HepG2 (cell line): ENCODE results near the gene PLGRKT. TPM values are rescaled to one million over a fixed set of nuclear protein-coding genes. Genes with fewer than 3 reads are reported as not detected.

Experiments used
- DMAP1 ChIP-seq: IDR thresholded peaks from 2 replicates; pipeline ENCODE4 v1.6.1; 2016
- ELF1 ChIP-seq: sonication (generic); formaldehyde crosslinking; IDR thresholded peaks from 2 replicates; pipeline ENCODE4 v1.4.0; 2020; ENCODE audit warnings: missing genetic modification reagents
- KLF13 ChIP-seq: sonication (generic); formaldehyde crosslinking; IDR thresholded peaks from 2 replicates; pipeline ENCODE4 v1.4.0; 2020; ENCODE audit warnings: mild to moderate bottlenecking, missing genetic modification reagents
- NFATC3 ChIP-seq: sonication (generic); formaldehyde crosslinking; IDR thresholded peaks from 2 replicates; pipeline ENCODE4 v1.5.1; 2020; ENCODE audit warnings: mild to moderate bottlenecking, missing genetic modification reagents
- RCOR2 ChIP-seq: IDR thresholded peaks from 2 replicates; pipeline ENCODE4 v1.6.1; 2016; ENCODE audit warnings: missing biosample characterization, missing genetic modification reagents
- SRY ChIP-seq: sonication (generic); formaldehyde crosslinking; IDR thresholded peaks from 2 replicates; pipeline ENCODE4 v1.8.0; 2022; ENCODE audit warnings: mild to moderate bottlenecking, missing genetic modification reagents
- TOE1 ChIP-seq: sonication (generic); formaldehyde crosslinking; IDR thresholded peaks from 2 replicates; pipeline ENCODE4 v1.4.0; 2020; ENCODE audit warnings: mild to moderate bottlenecking, missing genetic modification reagents
- ZBTB20 ChIP-seq: sonication (generic); formaldehyde crosslinking; IDR thresholded peaks from 2 replicates; pipeline ENCODE4 v1.8.1; 2023; ENCODE audit warnings: missing genetic modification reagents, low read depth, mild to moderate bottlenecking, borderline replicate concordance
- ZNF761 ChIP-seq: sonication (generic); formaldehyde crosslinking; conservative IDR thresholded peaks from 2 replicates; pipeline ENCODE4 v1.4.0; 2020; ENCODE audit warnings: mild to moderate bottlenecking, missing genetic modification reagents
- ZNF782 ChIP-seq: sonication (generic); formaldehyde crosslinking; IDR thresholded peaks from 2 replicates; pipeline ENCODE4 v1.4.0; 2020; ENCODE audit warnings: missing genetic modification reagents, mild to moderate bottlenecking, borderline replicate concordance
- polyA plus RNA-seq, 8 experiments: library from polyadenylated mRNA; depleted of rRNA in 3 of 8; stranded (reverse) in 7 of 8; unstranded in 1 of 8; fragments of >200 nt; fragmentation: Illumina TruSeq in 4 of 8; extraction: Trizol in 4 of 8; gene quantifications; 2 replicates each; pipeline versions ENCODE4 v1.2.1 to v1.2.3, GENCODE V29; 2011 to 2016; ENCODE audit warnings: low read depth in 4 of 8, missing spikeins in 1 of 8, mixed read lengths in 1 of 8; ENCODE audit not compliant: insufficient read depth in 1 of 8
- total RNA-seq, 5 experiments: library from RNA; depleted of rRNA; stranded (reverse); fragments of >200 nt; fragmentation: Illumina TruSeq; extraction: Trizol; gene quantifications; 2 replicates each; pipeline ENCODE4 v1.2.3, GENCODE V29; 2016; ENCODE audit warnings: low read depth in 1 of 5
- TF ChIP-seq, protein P1 (sequence below): sonication (generic); formaldehyde crosslinking; IDR thresholded peaks from 2 replicates; pipeline ENCODE4 v1.8.0; 2022; ENCODE audit warnings: missing genetic modification reagents, mild to moderate bottlenecking, moderate library complexity, borderline replicate concordance
- TF ChIP-seq, protein P2 (sequence below): IDR thresholded peaks from 2 replicates; pipeline ENCODE4 v1.4.0; 2020; ENCODE audit warnings: mild to moderate bottlenecking, missing genetic modification reagents
- TF ChIP-seq, protein P3 (sequence below): sonication (generic); formaldehyde crosslinking; IDR thresholded peaks from 2 replicates; pipeline ENCODE4 v1.8.1; 2023; ENCODE audit warnings: mild to moderate bottlenecking, moderate library complexity, missing genetic modification reagents
- TF ChIP-seq, protein P4 (sequence below): sonication (generic); formaldehyde crosslinking; IDR thresholded peaks from 2 replicates; pipeline ENCODE4 v1.9.0; 2021; ENCODE audit warnings: missing genetic modification reagents, mild to moderate bottlenecking, borderline replicate concordance
- TF ChIP-seq, protein P5 (sequence below): sonication (generic); formaldehyde crosslinking; IDR thresholded peaks from 2 replicates; pipeline ENCODE4 v1.8.1; 2022; ENCODE audit warnings: mild to moderate bottlenecking, missing genetic modification reagents
- TF ChIP-seq, protein P6 (sequence below): sonication (generic); formaldehyde crosslinking; IDR thresholded peaks from 2 replicates; pipeline ENCODE4 v1.5.0; 2020; ENCODE audit warnings: mild to moderate bottlenecking, missing genetic modification reagents

PLGRKT gene
- total and polyA plus RNA-seq, 2 of the 13 experiments (the other 11 are each of a cell fraction or from before 2014, with no cell fraction given): 5.0 to 15.8 TPM

DNA sequence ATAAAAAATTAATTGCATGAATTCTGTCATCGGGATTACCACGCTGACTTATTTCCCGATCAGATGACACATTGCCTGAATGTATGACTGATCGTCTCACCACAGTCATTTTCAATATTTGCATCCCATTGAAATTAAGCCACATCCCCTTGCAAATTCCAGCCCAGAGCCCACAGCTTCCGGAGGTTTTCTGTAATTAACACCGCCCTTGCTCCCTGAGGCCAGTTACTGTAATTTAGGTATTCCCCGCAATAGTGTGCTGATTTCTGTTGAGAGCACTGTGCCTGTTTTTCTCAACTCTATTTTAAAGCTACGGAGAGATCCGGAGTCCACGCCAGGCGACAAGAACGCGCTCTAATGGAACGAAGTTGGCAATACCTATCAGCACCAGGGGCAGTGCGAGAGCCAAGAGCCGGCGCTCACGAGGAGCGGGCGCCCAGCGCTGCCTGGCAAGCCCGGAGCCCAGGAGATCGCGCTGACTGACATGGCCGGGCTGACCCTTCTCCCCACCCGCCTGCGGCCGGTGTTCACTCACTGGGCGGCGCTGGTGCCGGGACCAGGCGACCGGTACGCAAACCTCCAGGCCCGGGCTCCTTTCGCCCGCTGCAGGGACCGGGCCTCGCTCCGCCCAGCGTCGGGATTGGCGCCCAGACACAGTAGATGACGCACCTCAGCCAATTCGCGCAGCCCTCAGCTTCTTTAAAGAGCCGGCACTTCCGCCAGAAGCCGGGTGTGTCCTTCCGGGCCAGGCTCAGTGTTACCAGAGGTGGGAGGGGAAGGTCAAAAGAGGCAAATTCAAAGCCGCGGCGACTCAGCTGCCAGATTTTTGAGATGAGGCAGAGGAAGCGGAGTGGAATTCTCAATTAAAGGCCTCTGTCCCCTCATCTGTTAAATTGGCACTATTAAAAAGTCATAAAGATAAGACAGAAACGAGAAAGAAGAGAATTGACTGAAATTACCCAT, at the start of gene PLGRKT (continued):
- TF ChIP-seq, protein P1, sequence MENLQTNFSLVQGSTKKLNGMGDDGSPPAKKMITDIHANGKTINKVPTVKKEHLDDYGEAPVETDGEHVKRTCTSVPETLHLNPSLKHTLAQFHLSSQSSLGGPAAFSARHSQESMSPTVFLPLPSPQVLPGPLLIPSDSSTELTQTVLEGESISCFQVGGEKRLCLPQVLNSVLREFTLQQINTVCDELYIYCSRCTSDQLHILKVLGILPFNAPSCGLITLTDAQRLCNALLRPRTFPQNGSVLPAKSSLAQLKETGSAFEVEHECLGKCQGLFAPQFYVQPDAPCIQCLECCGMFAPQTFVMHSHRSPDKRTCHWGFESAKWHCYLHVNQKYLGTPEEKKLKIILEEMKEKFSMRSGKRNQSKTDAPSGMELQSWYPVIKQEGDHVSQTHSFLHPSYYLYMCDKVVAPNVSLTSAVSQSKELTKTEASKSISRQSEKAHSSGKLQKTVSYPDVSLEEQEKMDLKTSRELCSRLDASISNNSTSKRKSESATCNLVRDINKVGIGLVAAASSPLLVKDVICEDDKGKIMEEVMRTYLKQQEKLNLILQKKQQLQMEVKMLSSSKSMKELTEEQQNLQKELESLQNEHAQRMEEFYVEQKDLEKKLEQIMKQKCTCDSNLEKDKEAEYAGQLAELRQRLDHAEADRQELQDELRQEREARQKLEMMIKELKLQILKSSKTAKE (CRISPR knock-in tag): no peak
- TF ChIP-seq, protein P2, sequence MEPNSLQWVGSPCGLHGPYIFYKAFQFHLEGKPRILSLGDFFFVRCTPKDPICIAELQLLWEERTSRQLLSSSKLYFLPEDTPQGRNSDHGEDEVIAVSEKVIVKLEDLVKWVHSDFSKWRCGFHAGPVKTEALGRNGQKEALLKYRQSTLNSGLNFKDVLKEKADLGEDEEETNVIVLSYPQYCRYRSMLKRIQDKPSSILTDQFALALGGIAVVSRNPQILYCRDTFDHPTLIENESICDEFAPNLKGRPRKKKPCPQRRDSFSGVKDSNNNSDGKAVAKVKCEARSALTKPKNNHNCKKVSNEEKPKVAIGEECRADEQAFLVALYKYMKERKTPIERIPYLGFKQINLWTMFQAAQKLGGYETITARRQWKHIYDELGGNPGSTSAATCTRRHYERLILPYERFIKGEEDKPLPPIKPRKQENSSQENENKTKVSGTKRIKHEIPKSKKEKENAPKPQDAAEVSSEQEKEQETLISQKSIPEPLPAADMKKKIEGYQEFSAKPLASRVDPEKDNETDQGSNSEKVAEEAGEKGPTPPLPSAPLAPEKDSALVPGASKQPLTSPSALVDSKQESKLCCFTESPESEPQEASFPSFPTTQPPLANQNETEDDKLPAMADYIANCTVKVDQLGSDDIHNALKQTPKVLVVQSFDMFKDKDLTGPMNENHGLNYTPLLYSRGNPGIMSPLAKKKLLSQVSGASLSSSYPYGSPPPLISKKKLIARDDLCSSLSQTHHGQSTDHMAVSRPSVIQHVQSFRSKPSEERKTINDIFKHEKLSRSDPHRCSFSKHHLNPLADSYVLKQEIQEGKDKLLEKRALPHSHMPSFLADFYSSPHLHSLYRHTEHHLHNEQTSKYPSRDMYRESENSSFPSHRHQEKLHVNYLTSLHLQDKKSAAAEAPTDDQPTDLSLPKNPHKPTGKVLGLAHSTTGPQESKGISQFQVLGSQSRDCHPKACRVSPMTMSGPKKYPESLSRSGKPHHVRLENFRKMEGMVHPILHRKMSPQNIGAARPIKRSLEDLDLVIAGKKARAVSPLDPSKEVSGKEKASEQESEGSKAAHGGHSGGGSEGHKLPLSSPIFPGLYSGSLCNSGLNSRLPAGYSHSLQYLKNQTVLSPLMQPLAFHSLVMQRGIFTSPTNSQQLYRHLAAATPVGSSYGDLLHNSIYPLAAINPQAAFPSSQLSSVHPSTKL (CRISPR knock-in tag): peak; percentile 62; the same call in 1 of the 2 replicates
- TF ChIP-seq NFATC3 (no peak), ZNF782 (no peak; the same call in 1 of the 2 replicates), ELF1 (CRISPR knock-in tag) (peak; percentile 94), RCOR2 (CRISPR knock-in tag) (no peak), ZBTB20 (CRISPR knock-in tag) (0 out of 2 replicates have a peak, but pooled peaks have one; percentile 64), DMAP1 (CRISPR knock-in tag) (peak; percentile 56; the same call in 1 of the 2 replicates), KLF13 (CRISPR knock-in tag) (no peak), SRY (CRISPR knock-in tag) (no peak), TOE1 (CRISPR knock-in tag) (no peak), ZNF761 (CRISPR knock-in tag) (peak; percentile 83)
- TF ChIP-seq, protein P3, sequence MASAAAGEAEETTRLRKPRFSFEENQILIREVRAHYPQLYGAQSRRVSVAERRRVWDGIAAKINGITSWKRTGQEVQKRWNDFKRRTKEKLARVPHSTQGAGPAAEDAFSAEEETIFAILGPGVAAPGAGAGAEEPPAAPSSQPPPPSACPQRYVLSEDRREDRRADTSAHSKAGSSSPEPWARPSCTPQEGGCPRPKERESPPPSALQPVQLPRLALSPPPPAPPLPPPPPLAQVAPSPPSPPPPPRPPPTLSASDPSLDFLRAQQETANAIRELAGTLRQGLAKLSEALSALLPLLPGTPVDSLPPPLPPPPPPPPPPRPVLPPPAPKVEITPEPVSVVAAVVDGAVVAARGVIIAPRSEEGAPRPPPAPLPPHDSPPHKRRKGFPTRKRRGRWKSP (CRISPR knock-in tag): peak; percentile 65
- TF ChIP-seq, protein P4, sequence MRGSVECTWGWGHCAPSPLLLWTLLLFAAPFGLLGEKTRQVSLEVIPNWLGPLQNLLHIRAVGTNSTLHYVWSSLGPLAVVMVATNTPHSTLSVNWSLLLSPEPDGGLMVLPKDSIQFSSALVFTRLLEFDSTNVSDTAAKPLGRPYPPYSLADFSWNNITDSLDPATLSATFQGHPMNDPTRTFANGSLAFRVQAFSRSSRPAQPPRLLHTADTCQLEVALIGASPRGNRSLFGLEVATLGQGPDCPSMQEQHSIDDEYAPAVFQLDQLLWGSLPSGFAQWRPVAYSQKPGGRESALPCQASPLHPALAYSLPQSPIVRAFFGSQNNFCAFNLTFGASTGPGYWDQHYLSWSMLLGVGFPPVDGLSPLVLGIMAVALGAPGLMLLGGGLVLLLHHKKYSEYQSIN: no peak
- TF ChIP-seq, protein P5, sequence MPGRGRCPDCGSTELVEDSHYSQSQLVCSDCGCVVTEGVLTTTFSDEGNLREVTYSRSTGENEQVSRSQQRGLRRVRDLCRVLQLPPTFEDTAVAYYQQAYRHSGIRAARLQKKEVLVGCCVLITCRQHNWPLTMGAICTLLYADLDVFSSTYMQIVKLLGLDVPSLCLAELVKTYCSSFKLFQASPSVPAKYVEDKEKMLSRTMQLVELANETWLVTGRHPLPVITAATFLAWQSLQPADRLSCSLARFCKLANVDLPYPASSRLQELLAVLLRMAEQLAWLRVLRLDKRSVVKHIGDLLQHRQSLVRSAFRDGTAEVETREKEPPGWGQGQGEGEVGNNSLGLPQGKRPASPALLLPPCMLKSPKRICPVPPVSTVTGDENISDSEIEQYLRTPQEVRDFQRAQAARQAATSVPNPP (CRISPR knock-in tag): peak; percentile 71; the same call in 1 of the 2 replicates
- TF ChIP-seq, protein P6, sequence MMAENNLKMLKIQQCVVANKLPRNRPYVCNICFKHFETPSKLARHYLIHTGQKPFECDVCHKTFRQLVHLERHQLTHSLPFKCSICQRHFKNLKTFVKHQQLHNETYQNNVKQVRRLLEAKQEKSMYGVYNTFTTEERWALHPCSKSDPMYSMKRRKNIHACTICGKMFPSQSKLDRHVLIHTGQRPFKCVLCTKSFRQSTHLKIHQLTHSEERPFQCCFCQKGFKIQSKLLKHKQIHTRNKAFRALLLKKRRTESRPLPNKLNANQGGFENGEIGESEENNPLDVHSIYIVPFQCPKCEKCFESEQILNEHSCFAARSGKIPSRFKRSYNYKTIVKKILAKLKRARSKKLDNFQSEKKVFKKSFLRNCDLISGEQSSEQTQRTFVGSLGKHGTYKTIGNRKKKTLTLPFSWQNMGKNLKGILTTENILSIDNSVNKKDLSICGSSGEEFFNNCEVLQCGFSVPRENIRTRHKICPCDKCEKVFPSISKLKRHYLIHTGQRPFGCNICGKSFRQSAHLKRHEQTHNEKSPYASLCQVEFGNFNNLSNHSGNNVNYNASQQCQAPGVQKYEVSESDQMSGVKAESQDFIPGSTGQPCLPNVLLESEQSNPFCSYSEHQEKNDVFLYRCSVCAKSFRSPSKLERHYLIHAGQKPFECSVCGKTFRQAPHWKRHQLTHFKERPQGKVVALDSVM (CRISPR knock-in tag): peak; percentile 70
